ENCODE data around the gene IGSF1. TPM values are rescaled to one million over a fixed set of nuclear protein-coding genes. Genes with fewer than 3 reads are reported as not detected.

Gene IGSF1
- total RNA-seq, 1 donor from 2014 or later: 14.6 TPM

- H3K36me3 Mint-ChIP-seq (ENCODE audit: insufficient read depth): no peaks in the 10 kb centered on the region
- no peaks in the 10 kb centered on the region for H3K9me3 Mint-ChIP-seq (ENCODE audit: low read depth)
- DNase-seq (ENCODE audit: low spot score, unreplicated experiment): no peak
- TF ChIP-seq CTCF (IDR thresholded peaks at IDR 0.05; ENCODE audit: unreplicated experiment): no peak
- peak overlapping the region; percentile 19 for H3K27ac Mint-ChIP-seq
- no peak overlapping the region for H3K4me3 Mint-ChIP-seq (ENCODE audit: low read depth)
- H3K27me3 Mint-ChIP-seq: no peaks in the 10 kb centered on the region
- H3K4me1 Mint-ChIP-seq (ENCODE audit: low read depth): peaks cover 35% of the 10 kb centered on the region
Measured at GRCh38 chrX:131239057-131239456, 50.0 kb downstream of the IGSF1 start.

GRCh38 chrX:131237363-131237762, 51.7 kb downstream of the IGSF1 start:
- TF ChIP-seq CTCF (IDR thresholded peaks at IDR 0.05; ENCODE audit: unreplicated experiment): peak; percentile 36
- Mint-ChIP-seq H3K27me3 (no peaks in the 10 kb centered on the region), H3K9me3 (ENCODE audit: low read depth) (no peaks in the 10 kb centered on the region), H3K27ac (peak overlapping the region; percentile 12), H3K4me3 (ENCODE audit: low read depth) (no peak overlapping the region), H3K36me3 (ENCODE audit: insufficient read depth) (no peaks in the 10 kb centered on the region), H3K4me1 (ENCODE audit: low read depth) (peaks cover 39% of the 10 kb centered on the region)
- DNase-seq (ENCODE audit: low spot score, unreplicated experiment): no peak

GRCh38 chrX:131235768-131236545, 53.1 kb downstream of the IGSF1 start:
- H3K4me1 Mint-ChIP-seq (ENCODE audit: low read depth): peaks cover 39% of the 10 kb centered on the region
- no peak for TF ChIP-seq CTCF (IDR thresholded peaks at IDR 0.05; ENCODE audit: unreplicated experiment)
- no peak overlapping the region for H3K4me3 Mint-ChIP-seq (ENCODE audit: low read depth)
- H3K27me3 Mint-ChIP-seq: no peaks in the 10 kb centered on the region
- H3K36me3 Mint-ChIP-seq (ENCODE audit: insufficient read depth): no peaks in the 10 kb centered on the region
- H3K27ac Mint-ChIP-seq: peak overlapping the region; percentile 62
- no peaks in the 10 kb centered on the region for H3K9me3 Mint-ChIP-seq (ENCODE audit: low read depth)
- no peak for DNase-seq (ENCODE audit: low spot score, unreplicated experiment)

- H3K9me3 Mint-ChIP-seq (ENCODE audit: low read depth): no peaks in the 10 kb centered on the region
- H3K27ac Mint-ChIP-seq: no peak overlapping the region
- H3K36me3 Mint-ChIP-seq (ENCODE audit: insufficient read depth): no peaks in the 10 kb centered on the region
- no peaks in the 10 kb centered on the region for H3K27me3 Mint-ChIP-seq
- no peak for TF ChIP-seq CTCF (IDR thresholded peaks at IDR 0.05; ENCODE audit: unreplicated experiment)
- peaks cover 25% of the 10 kb centered on the region for H3K4me1 Mint-ChIP-seq (ENCODE audit: low read depth)
- H3K4me3 Mint-ChIP-seq (ENCODE audit: low read depth): peak overlapping the region; percentile 51
- no peak for DNase-seq (ENCODE audit: low spot score, unreplicated experiment)
Measured at GRCh38 chrX:131227608-131228007, 61.5 kb downstream of the IGSF1 start.

- Mint-ChIP-seq H3K27ac (peak overlapping the region; percentile 83), H3K9me3 (ENCODE audit: low read depth) (no peaks in the 10 kb centered on the region)
Measured at GRCh38 chrX:131226591-131226990, 62.5 kb downstream of the IGSF1 start.

More at GRCh38 chrX:131226591-131226990, 62.5 kb downstream of the IGSF1 start:
- no peaks in the 10 kb centered on the region for H3K27me3 Mint-ChIP-seq
- no peak for TF ChIP-seq CTCF (IDR thresholded peaks at IDR 0.05; ENCODE audit: unreplicated experiment)
- no peaks in the 10 kb centered on the region for H3K36me3 Mint-ChIP-seq (ENCODE audit: insufficient read depth)
- peaks cover 25% of the 10 kb centered on the region for H3K4me1 Mint-ChIP-seq (ENCODE audit: low read depth)
- no peak for DNase-seq (ENCODE audit: low spot score, unreplicated experiment)
- H3K4me3 Mint-ChIP-seq (ENCODE audit: low read depth): peak overlapping the region; percentile 51

All from progenitor cell of endocrine pancreas (in vitro differentiated cells).